ENCODE measurements around the gene CDS1. TPM values are rescaled to one million over a fixed set of nuclear protein-coding genes. Genes with fewer than 3 reads are reported as not detected.

CDS1 gene
- total and polyA plus RNA-seq, 2 donors (not counting 3 experiments of a cell fraction or from before 2014, with no cell fraction given): 0.01 TPM; not detected in 1

- no peak overlapping the region for H3K27ac ChIP-seq (ENCODE audit: insufficient read depth, low read depth, low read length)
- no TSS peak for BruUV-seq (replicated peaks)
Measured at GRCh38 chr4:84697159-84697558, 114.2 kb downstream of the CDS1 start.

More at GRCh38 chr4:84697159-84697558, 114.2 kb downstream of the CDS1 start:
- Histone ChIP-seq H3K9me1 (replicated peaks; ENCODE audit: control insufficient read depth, extremely low read depth, insufficient read depth, low read length) (no peaks in the 10 kb centered on the region), H3K4me3 (replicated peaks in 1 of 3; ENCODE audit: insufficient read depth in 1 of 3, low read depth in 1 of 3, low read length in 3 of 3) (no peak overlapping the region), H3K36me3 (ENCODE audit: control insufficient read depth in 2 of 2, extremely low read depth in 1 of 2, insufficient read depth in 2 of 2, low read length in 2 of 2) (peaks cover 11 to 27% of the 10 kb centered on the region in 2 experiments), H3K9me3 (replicated peaks; ENCODE audit: control insufficient read depth, insufficient read depth, low read length) (no peaks in the 10 kb centered on the region), H3K9ac (replicated peaks; ENCODE audit: extremely low read depth, insufficient read depth, low read length) (no peak overlapping the region), H3K4me1 (ENCODE audit: control insufficient read depth, extremely low read depth, insufficient read depth, low read length) (peaks cover 9% of the 10 kb centered on the region), H3K27me3 (ENCODE audit: control insufficient read depth in 2 of 2, insufficient read depth in 2 of 2, low read length in 2 of 2) (no peaks in the 10 kb centered on the region), H4K20me1 (replicated peaks; ENCODE audit: control insufficient read depth, extremely low read depth, insufficient read depth, low read length) (no peaks in the 10 kb centered on the region), H3K79me2 (ENCODE audit: control insufficient read depth, insufficient read depth, low read length) (no peaks in the 10 kb centered on the region), H3K4me2 (ENCODE audit: insufficient read depth, low read length) (no peak overlapping the region), H2AFZ (ENCODE audit: low read depth, low read length) (no peak overlapping the region)
- TF ChIP-seq JUN (IDR thresholded peaks at IDR 0.05; ENCODE audit: borderline replicate concordance, insufficient read depth, insufficient read length, low read depth) (no peak), POLR2AphosphoS5 (IDR thresholded peaks at IDR 0.05; ENCODE audit: insufficient read depth, low read depth, low read length) (no peak), EZH2 (IDR thresholded peaks at IDR 0.05; ENCODE audit: borderline replicate concordance, low read depth, low read length, severe bottlenecking) (no peak), MYC (IDR thresholded peaks at IDR 0.05; ENCODE audit: low read depth, low read length) (no peak), GATA2 (IDR thresholded peaks at IDR 0.05; ENCODE audit: insufficient read depth, insufficient read length, low read depth, low read length) (no peak), POLR2A (IDR thresholded peaks at IDR 0.05; ENCODE audit: low read depth, low read length) (no peak), MAX (IDR thresholded peaks at IDR 0.05; ENCODE audit: insufficient read depth, insufficient read length) (no peak), FOS (IDR thresholded peaks at IDR 0.05; ENCODE audit: borderline replicate concordance, insufficient read depth, low read length) (no peak), CTCF (IDR thresholded peaks at IDR 0.05; ENCODE audit: extremely low read depth in 1 of 2, insufficient read depth in 1 of 2, low read depth in 1 of 2, low read length in 2 of 2) (no peak)
- dilution Hi-C loops (cut with MboI; ENCODE audit: extremely low pct_ligation_motif_present, low sequenced_read_pairs) (no loop called here), intact Hi-C loops (cut with micrococcal nuclease) (no loop called here)
- DNase-seq (ENCODE audit: low read depth, low spot score) (no peak), FAIRE-seq (no peak)
- CTCF ChIA-PET: no interaction called here
- POLR2A ChIA-PET: no interaction called here
